Gastroesophageal sphincter (tissue), 3 donors: ENCODE results near the gene SPINK4.

Experiments used
- CTCF ChIP-seq, 4 experiments: fragments of 200-600 bp in 2 of 4; fragments of 450-650 bp in 2 of 4; sonication (generic) in 1 of 4; IDR thresholded peaks; one replicate each; pipeline ENCODE4 v1.5.1; 2017 to 2019; ENCODE audit warnings: antibody characterized with exemption in 4 of 4, mild to moderate bottlenecking in 2 of 4, moderate library complexity in 2 of 4
- POLR2A ChIP-seq, 2 donors: fragments of 450-650 bp; IDR thresholded peaks; one replicate each; pipeline ENCODE4 v1.6.1; 2017; ENCODE audit warnings: antibody characterized with exemption in 2 of 2, mild to moderate bottlenecking in 2 of 2, moderate library complexity in 1 of 2

- no peak for TF ChIP-seq CTCF (IDR thresholded peaks at IDR 0.05)
- no peak for TF ChIP-seq POLR2A (IDR thresholded peaks at IDR 0.05)
These were observed 25.4 kb downstream of the SPINK4 start for GRCh38 chr9:33265211-33265865.
